Fibroblast of lung (primary cell): ENCODE results near the gene PPIH.

Experiments
- CTCF ChIP-seq, 2 donors: IDR thresholded peaks in 1 of 2; conservative IDR thresholded peaks in 1 of 2; 1 replicate in 1 of 2; 2 replicates in 1 of 2; pipeline ENCODE4 v1.5.1; 2011 to 2012; ENCODE audit warnings: low read length in 2 of 2, control low read depth in 1 of 2, inconsistent platforms in 1 of 2, low read depth in 1 of 2, mild to moderate bottlenecking in 1 of 2
- EZH2 ChIP-seq: IDR thresholded peaks from 2 replicates; pipeline ENCODE4 v1.5.1; 2012; ENCODE audit warnings: low read length, control low read depth, mild to moderate bottlenecking; ENCODE audit errors: missing control alignments

- TF ChIP-seq CTCF (conservative IDR thresholded peaks at IDR 0.05 in 1 of 2, IDR thresholded peaks at IDR 0.05 in 1 of 2; ENCODE audit: low read depth in 1 of 2, low read length in 2 of 2) (no peak), EZH2 (no peak)
Measured at GRCh38 chr1:42620307-42620706, 37.9 kb upstream of the PPIH start.
